T-cell (primary cell): Measurements from ENCODE around the gene MRE11. TPM values are rescaled to one million over a fixed set of nuclear protein-coding genes. Genes with fewer than 3 reads are reported as not detected.

Experiments used
- ATAC-seq, 4 experiments: fragments of 200-7000 bp in 3 of 4; fragments of 150-1000 bp in 1 of 4; cut with Tn5 transposase; replicated peaks in 1 of 4; 1 replicate in 3 of 4; 2 replicates in 1 of 4; pipeline ENCODE4 v1.10.0; 2021; ENCODE audit warnings: moderate library complexity in 3 of 4, mild to moderate bottlenecking in 2 of 4, moderate number of reproducible peaks in 1 of 4
- CTCF ChIA-PET, 2 donors: fragments of 300-600 bp; sonication (Branson Sonifier 250); formaldehyde crosslinking; loops; one replicate each; lab custom pipeline; 2022; ENCODE audit warnings: antibody characterized with exemption in 2 of 2; lab: Charles Lee
- POLR2A ChIA-PET, 2 donors: fragments of 300-600 bp; sonication (Branson Sonifier 250); formaldehyde crosslinking; loops; one replicate each; lab custom pipeline; 2022; ENCODE audit warnings: antibody characterized with exemption in 2 of 2; lab: Charles Lee
- DNase-seq, 35 experiments: peaks; one replicate each; pipeline versions ENCODE4 v3.0.0 to v3.0.0-alpha.2; 2013 to 2023
- H3K27ac ChIP-seq: one replicate; pipeline ENCODE4 v1.5.1; 2013; ENCODE audit warnings: low read length
- H3K27me3 ChIP-seq, 2 experiments: replicated peaks in 1 of 2; 1 replicate in 1 of 2; 2 replicates in 1 of 2; pipeline versions ENCODE4 v1.6.1 to v1.7.0; 2013; ENCODE audit warnings: low read length in 1 of 2, mixed read lengths in 1 of 2; ENCODE audit not compliant: control insufficient read depth in 2 of 2, insufficient read depth in 2 of 2; ENCODE audit errors: extremely low read depth in 1 of 2
- H3K36me3 ChIP-seq, 2 donors: 1 replicate in 1 of 2; 2 replicates in 1 of 2; pipeline versions ENCODE4 v1.6.1 to v1.7.0; 2013; ENCODE audit warnings: low read length in 1 of 2; ENCODE audit not compliant: control insufficient read depth in 2 of 2, insufficient read depth in 1 of 2; ENCODE audit errors: extremely low read depth in 1 of 2
- H3K4me1 ChIP-seq, 2 experiments: 1 replicate in 1 of 2; 2 replicates in 1 of 2; pipeline versions ENCODE4 v1.6.1 to v1.7.0; 2013; ENCODE audit warnings: low read length in 2 of 2, mixed read lengths in 1 of 2; ENCODE audit not compliant: insufficient read depth in 2 of 2, control insufficient read depth in 1 of 2; ENCODE audit errors: extremely low read depth in 1 of 2
- H3K4me3 ChIP-seq, 2 donors: 1 replicate in 1 of 2; 2 replicates in 1 of 2; pipeline versions ENCODE4 v1.5.1 to v1.7.0; 2013; ENCODE audit warnings: mild to moderate bottlenecking in 2 of 2, low read length in 1 of 2, moderate library complexity in 1 of 2; ENCODE audit not compliant: control insufficient read depth in 1 of 2; ENCODE audit errors: extremely low read depth in 1 of 2
- H3K9me3 ChIP-seq: 2 replicates; pipeline ENCODE4 v1.7.0; 2013
- H3K27ac Mint-ChIP-seq, 2 donors: one replicate each; pipeline ENCODE4 v1.8.0; 2020 to 2021; ENCODE audit warnings: mild to moderate bottlenecking in 2 of 2, mixed read lengths in 2 of 2
- H3K27me3 Mint-ChIP-seq, 2 donors: one replicate each; pipeline ENCODE4 v1.8.0; 2021 to 2022; ENCODE audit warnings: mixed read lengths in 2 of 2
- H3K36me3 Mint-ChIP-seq: one replicate; pipeline ENCODE4 v1.8.0; 2021; ENCODE audit warnings: mixed read lengths
- H3K4me1 Mint-ChIP-seq, 3 donors: one replicate each; pipeline ENCODE4 v1.8.0; 2020 to 2022; ENCODE audit warnings: mixed read lengths in 3 of 3, mild to moderate bottlenecking in 1 of 3
- H3K4me3 Mint-ChIP-seq, 3 donors: one replicate each; pipeline ENCODE4 v1.8.0; 2020 to 2022; ENCODE audit warnings: mild to moderate bottlenecking in 3 of 3, mixed read lengths in 3 of 3, moderate library complexity in 3 of 3
- H3K9me3 Mint-ChIP-seq, 3 donors: one replicate each; pipeline ENCODE4 v1.8.0; 2020 to 2022; ENCODE audit warnings: mixed read lengths in 3 of 3
- WGBS: methylation state at CpG from one replicate; pipeline ENCODE4 v1.1.5; 2013; ENCODE audit warnings: missing lambda C conversion rate; ENCODE audit not compliant: insufficient coverage; 5-methylcytosine and 5-hydroxymethylcytosine counted together
- total RNA-seq, 35 experiments: library from RNA in 6 of 35; stranded (reverse) in 6 of 35; fragments of 120-200 nt in 1 of 35; gene quantifications; one replicate each; pipeline versions ENCODE4 v1.2.1 to v1.2.4 and lab custom pipeline; 2013 to 2026

The MRE11 gene
- total RNA-seq, 5 donors from 2014 or later (not counting 1 experiment from before 2014, with no cell fraction given) = 22.1 to 34.0 (median 27.4) TPM

DNA sequence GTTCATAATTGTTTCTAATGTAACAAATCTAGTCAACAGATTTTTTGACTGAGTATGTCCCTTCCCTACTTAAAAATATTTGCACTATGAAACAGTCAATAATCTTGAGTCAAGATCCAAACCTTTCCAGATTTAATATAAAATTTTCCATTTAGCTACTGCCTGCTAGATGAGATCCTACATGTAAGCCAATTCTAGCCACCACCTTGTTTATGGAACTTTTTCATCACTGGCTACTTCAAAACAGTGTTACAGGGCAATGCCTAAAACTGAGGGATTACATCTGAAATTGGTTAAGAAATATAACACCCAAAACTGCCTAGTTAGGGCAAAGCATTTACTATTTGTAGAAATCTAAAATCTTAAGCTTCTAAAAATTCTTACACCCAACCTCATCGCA is 39.6 kb upstream of the MRE11 start:
- Histone ChIP-seq H3K4me3 (no peak overlapping the region), H3K36me3 (no peaks in the 10 kb centered on the region), H3K4me1 (no peaks in the 10 kb centered on the region), H3K9me3 (no peaks in the 10 kb centered on the region), H3K27me3 (no peaks in the 10 kb centered on the region), H3K27ac (no peak overlapping the region)
- DNase-seq = no peak
- Mint-ChIP-seq H3K9me3 (no peaks in the 10 kb centered on the region), H3K27ac (no peak overlapping the region), H3K4me1 (no peaks in the 10 kb centered on the region), H3K27me3 (peaks cover 15 to 44% of the 10 kb centered on the region in 2 donors), H3K4me3 (no peak overlapping the region), H3K36me3 (no peaks in the 10 kb centered on the region)
- CTCF ChIA-PET = no interaction called here
- no peak for ATAC-seq
- POLR2A ChIA-PET = no interaction called here
- no CpG with 5 or more reads among the region's 1 CpG for WGBS

GRCh38 chr11:94532211-94532610 is 38.6 kb upstream of the MRE11 start:
- no peak for DNase-seq
- Histone ChIP-seq H3K9me3 (no peaks in the 10 kb centered on the region), H3K4me3 (no peak overlapping the region), H3K4me1 (no peaks in the 10 kb centered on the region), H3K27me3 (peaks cover 0 to 3% of the 10 kb centered on the region in 2 experiments), H3K36me3 (no peaks in the 10 kb centered on the region), H3K27ac (no peak overlapping the region)
- no peak overlapping the region for H3K27ac Mint-ChIP-seq
- H3K27me3 Mint-ChIP-seq = peaks cover 11 to 40% of the 10 kb centered on the region in 2 donors
- WGBS = 80% methylated on average over 2 of the region's 3 CpGs
- no peak overlapping the region for H3K4me3 Mint-ChIP-seq
- POLR2A ChIA-PET = no interaction called here
- no peaks in the 10 kb centered on the region for H3K4me1 Mint-ChIP-seq
- no peak for ATAC-seq
- H3K36me3 Mint-ChIP-seq = no peaks in the 10 kb centered on the region
- H3K9me3 Mint-ChIP-seq = no peaks in the 10 kb centered on the region
- CTCF ChIA-PET = no interaction called here

DNA sequence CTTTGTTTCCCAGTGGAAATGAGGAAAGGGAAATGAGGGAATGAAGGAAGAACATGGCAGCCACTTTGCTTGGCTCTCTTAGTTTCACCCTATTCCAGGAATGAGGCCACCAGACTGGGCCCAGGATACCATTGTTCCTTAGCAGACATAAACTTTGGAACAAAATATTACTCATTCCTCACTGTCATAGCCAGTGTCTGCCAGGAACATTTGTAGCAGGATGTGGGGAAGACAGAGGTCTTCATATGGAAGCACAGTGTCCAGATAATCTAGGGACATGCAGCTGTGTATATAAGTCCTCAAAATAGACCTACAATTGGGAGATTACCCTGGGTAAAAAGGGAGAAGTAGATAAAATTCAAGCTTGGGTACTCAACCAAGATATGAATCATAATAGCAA is 34.9 kb upstream of the MRE11 start:
- H3K27me3 Mint-ChIP-seq = peaks cover 21 to 36% of the 10 kb centered on the region in 2 donors
- ChIA-PET POLR2A (no interaction called here), CTCF (no interaction called here)
- no peaks in the 10 kb centered on the region for H3K36me3 Mint-ChIP-seq
- no peaks in the 10 kb centered on the region for H3K36me3 ChIP-seq
- no peaks in the 10 kb centered on the region for H3K4me1 ChIP-seq
- no peak overlapping the region for H3K4me3 Mint-ChIP-seq
- no peaks in the 10 kb centered on the region for H3K9me3 ChIP-seq
- no peak for ATAC-seq
- H3K27ac Mint-ChIP-seq = no peak overlapping the region
- H3K27ac ChIP-seq = no peak overlapping the region
- no peaks in the 10 kb centered on the region for H3K9me3 Mint-ChIP-seq
- peaks cover 0 to 3% of the 10 kb centered on the region in 2 experiments for H3K27me3 ChIP-seq
- DNase-seq = no peak
- H3K4me3 ChIP-seq = no peak overlapping the region
- no peaks in the 10 kb centered on the region for H3K4me1 Mint-ChIP-seq

- no peaks in the 10 kb centered on the region for H3K36me3 ChIP-seq
- H3K9me3 Mint-ChIP-seq = no peaks in the 10 kb centered on the region
- POLR2A ChIA-PET = no interaction called here
- H3K27ac ChIP-seq = no peak overlapping the region
- peaks cover 21 to 37% of the 10 kb centered on the region in 2 donors for H3K27me3 Mint-ChIP-seq
- H3K36me3 Mint-ChIP-seq = no peaks in the 10 kb centered on the region
- H3K27ac Mint-ChIP-seq = no peak overlapping the region
- CTCF ChIA-PET = interaction anchor here (0.8 to 2.2 kb wide), 2 partner anchors 10 to 11 kb away, joined by 3 to 8 read pairs; no protein-coding TSS in a partner anchor
- no CpG with 5 or more reads among the region's 4 CpGs for WGBS
- no peak overlapping the region for H3K4me3 ChIP-seq
- no peak for DNase-seq
- no peaks in the 10 kb centered on the region for H3K4me1 Mint-ChIP-seq
- H3K4me3 Mint-ChIP-seq = no peak overlapping the region
- no peak for ATAC-seq
- no peaks in the 10 kb centered on the region for H3K9me3 ChIP-seq
- peaks cover 0 to 3% of the 10 kb centered on the region in 2 experiments for H3K27me3 ChIP-seq
- H3K4me1 ChIP-seq = no peaks in the 10 kb centered on the region
Measured at GRCh38 chr11:94526645-94527438, 33.2 kb upstream of the MRE11 start.

DNA sequence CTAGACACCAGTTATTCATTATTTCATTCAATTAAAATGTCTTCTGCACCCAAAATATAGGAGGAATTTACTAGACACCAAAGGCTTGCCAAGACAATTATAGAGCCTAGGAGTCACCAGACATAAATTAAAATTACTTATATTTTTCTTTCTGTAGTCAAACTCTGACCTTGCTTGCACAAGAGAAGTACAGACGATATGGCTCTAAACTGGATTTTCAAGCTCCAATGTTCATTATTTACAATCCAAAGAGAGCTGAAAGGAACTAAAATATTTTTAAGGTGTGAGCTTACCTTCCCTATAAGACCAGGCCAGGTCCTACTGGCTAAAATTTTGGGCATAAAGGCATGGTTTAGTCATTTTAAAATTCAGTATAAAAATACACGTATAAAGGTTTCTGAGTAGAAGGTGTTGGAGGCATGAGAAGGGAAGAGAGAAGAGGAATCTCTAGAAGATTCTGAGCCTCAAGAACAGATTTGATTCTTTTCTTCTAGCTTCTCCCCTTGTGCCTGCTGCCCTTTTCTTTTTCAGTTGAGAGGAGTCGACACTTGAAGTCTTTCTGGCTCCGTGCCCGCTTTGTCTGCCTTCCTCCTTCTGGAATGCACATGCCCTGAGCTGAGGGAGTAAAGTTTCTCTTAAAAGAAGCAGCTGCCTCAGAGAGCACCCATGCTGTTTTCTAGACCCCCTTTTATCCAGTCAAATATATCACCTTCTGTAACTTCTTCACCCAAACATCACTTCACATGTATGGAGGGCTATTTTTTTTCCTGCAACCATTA is 32.1 kb upstream of the MRE11 start:
- ATAC-seq (no peak), DNase-seq (no peak)
- Mint-ChIP-seq H3K9me3 (no peaks in the 10 kb centered on the region), H3K27me3 (peaks cover 21 to 34% of the 10 kb centered on the region in 2 donors), H3K4me1 (no peaks in the 10 kb centered on the region), H3K36me3 (no peaks in the 10 kb centered on the region), H3K4me3 (no peak overlapping the region), H3K27ac (no peak overlapping the region)
- H3K36me3 ChIP-seq = no peaks in the 10 kb centered on the region
- H3K4me3 ChIP-seq = no peak overlapping the region
- H3K27me3 ChIP-seq = peaks cover 0 to 3% of the 10 kb centered on the region in 2 experiments
- H3K4me1 ChIP-seq = no peaks in the 10 kb centered on the region
- no CpG with 5 or more reads among the region's 5 CpGs for WGBS
- H3K27ac ChIP-seq = no peak overlapping the region
- ChIA-PET CTCF (interaction anchor here (0.8 to 2.2 kb wide), 2 partner anchors 9 to 10 kb away, joined by 3 to 8 read pairs; no protein-coding TSS in a partner anchor), POLR2A (no interaction called here)
- no peaks in the 10 kb centered on the region for H3K9me3 ChIP-seq

DNA sequence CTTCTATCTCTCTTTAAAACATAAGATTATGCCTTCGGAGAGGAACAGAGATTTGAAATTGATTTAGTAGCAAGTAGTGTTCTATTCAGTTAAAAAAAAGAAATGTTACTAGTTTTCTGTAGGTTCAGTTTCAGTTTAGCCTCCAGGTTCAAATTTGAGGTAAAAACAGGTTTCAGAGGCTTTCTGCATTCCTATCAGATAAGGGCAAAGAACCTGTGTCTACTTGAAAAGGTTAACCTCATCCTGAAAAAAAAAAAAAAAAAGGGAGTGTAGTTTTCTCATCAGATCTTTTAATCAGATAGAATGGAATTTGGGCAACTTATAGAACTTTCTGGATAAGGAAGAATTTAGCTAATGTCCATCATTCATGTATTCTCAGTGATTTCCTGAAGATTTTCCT is 30.7 kb upstream of the MRE11 start:
- H3K36me3 Mint-ChIP-seq = no peaks in the 10 kb centered on the region
- H3K27ac Mint-ChIP-seq = no peak overlapping the region
- POLR2A ChIA-PET = interaction anchor here (0.6 kb wide), 3 partner anchors 988 to 1140 kb away, joined by 3 to 6 read pairs (median 5); no protein-coding TSS in a partner anchor
- H3K4me3 Mint-ChIP-seq = no peak overlapping the region
- ATAC-seq (no peak), DNase-seq (no peak)
- no peaks in the 10 kb centered on the region for H3K4me1 Mint-ChIP-seq
- H3K36me3 ChIP-seq = no peaks in the 10 kb centered on the region
- H3K9me3 Mint-ChIP-seq = no peaks in the 10 kb centered on the region
- no peaks in the 10 kb centered on the region for H3K9me3 ChIP-seq
- no peak overlapping the region for H3K4me3 ChIP-seq
- no peaks in the 10 kb centered on the region for H3K4me1 ChIP-seq
- no CpG with 5 or more reads among the region's 1 CpG for WGBS
- peaks cover 21 to 29% of the 10 kb centered on the region in 2 donors for H3K27me3 Mint-ChIP-seq
- CTCF ChIA-PET = interaction anchor here (0.6 to 2.2 kb wide), 5 partner anchors 8 to 1914 kb away, joined by 3 to 10 read pairs (median 3); no protein-coding TSS in a partner anchor
- H3K27ac ChIP-seq = no peak overlapping the region
- H3K27me3 ChIP-seq = peaks cover 0 to 3% of the 10 kb centered on the region in 2 experiments
